GM21529 (cell line): ENCODE results near the gene LSS.
"Not testable (repeated sequence)": the region's sequence is repeated elsewhere in the genome, so short reads cannot be mapped to it uniquely, and the experiment has no call there.

Experiments used
- ATAC-seq: cut with Tn5 transposase; IDR thresholded peaks from one replicate; pipeline ENCODE4 v1.9.1; 2021; ENCODE audit not compliant: unreplicated experiment

LSS gene

DNA sequence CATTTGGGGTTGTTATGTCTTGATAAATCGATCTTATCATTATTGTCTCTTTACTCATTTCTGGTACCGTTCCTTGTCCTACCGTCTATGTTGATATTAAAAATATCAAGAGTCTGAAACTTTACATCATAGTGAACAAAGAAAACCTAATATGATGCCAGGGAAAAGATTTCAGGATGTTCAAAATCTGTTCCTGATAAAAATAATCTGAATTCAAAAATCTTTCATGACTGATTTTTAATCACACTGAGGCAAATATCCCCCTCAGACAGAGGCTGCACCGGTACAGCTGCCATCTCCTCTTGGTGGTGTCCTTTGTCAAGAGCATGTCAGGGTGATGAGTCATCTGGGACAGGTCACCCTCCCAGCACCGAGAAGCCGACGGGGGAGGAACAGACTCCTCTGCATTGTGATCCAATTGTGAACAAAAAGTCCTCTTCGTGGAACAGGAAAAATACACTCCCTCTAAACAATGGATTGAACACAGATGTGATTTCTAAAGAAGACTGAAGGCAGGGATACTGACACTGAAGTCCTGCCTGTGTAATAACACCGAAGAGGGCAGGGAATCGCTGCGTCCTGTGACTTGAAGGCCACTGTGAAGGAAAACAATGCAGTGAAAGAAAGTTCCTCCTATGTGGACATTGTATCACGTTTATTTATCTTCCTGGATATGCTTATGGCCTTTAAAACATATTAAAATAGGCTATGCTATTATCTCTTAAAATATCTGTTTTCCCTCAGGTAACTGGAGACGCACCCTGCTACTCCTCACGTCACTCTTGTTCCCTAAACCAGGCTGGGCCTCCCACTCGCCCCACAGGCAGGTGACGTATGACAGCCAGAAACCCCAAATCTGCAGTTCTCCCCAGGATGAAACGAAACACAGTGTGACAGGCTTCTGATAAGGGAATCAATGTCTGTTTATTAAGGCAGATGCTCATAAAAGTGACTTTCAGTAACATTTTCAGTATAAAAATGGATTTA lies 40.1 kb downstream of the LSS start:
- no peak for ATAC-seq

DNA sequence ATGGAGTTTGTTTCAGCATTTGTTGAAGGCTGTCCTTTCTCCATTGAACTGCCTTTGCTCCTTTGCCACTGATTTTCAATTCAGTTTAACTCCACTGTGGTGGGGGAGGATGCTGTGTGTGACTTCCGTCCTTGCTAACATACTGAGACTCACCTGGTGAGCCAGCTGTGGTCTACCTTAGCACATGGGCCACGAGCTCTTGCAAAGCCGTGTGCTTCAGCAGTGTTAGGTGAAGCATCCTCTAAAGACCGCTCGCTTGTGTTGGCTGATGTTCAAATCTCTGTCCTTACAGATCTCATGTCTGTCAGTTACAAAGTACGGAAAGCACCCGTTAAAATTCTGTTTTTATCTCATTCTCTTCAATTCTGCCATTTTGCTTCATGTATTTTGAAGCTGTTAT lies 40.8 kb downstream of the LSS start:
- ATAC-seq, result no peak

GRCh38 chr21:46187261-46187660 lies 41.3 kb downstream of the LSS start:
- ATAC-seq, result no peak

DNA sequence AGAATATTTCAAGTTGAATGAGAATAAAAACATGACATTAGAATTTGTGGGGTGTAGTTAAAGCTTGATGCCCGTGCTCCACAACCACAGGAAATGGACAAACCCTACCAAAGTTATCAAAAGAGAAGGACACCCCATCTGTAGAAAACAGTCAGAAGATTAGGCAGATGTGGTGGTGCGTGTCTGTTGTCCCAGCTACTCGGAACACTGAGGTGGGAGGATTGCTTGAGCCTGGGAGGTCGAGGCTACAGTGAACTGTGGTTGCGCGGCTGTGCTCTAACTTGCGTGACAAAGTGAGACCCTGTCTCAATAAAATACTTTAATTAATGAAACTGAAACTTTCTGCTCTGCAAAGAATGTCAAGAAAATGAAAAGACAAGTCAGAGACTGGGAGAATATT lies 42.9 kb downstream of the LSS start:
- ATAC-seq, result no peak

- ATAC-seq, result no peak
Measured at GRCh38 chr21:46184625-46185555, 43.7 kb downstream of the LSS start.

GRCh38 chr21:46183910-46184624 lies 44.5 kb downstream of the LSS start, which contains the start of gene SPATC1L:
TSS of gene SPATC1L (minus strand) at chr21:46184459. CDS start at chr21:46182816, 1,643 bp downstream.
- ATAC-seq, result no peak

DNA sequence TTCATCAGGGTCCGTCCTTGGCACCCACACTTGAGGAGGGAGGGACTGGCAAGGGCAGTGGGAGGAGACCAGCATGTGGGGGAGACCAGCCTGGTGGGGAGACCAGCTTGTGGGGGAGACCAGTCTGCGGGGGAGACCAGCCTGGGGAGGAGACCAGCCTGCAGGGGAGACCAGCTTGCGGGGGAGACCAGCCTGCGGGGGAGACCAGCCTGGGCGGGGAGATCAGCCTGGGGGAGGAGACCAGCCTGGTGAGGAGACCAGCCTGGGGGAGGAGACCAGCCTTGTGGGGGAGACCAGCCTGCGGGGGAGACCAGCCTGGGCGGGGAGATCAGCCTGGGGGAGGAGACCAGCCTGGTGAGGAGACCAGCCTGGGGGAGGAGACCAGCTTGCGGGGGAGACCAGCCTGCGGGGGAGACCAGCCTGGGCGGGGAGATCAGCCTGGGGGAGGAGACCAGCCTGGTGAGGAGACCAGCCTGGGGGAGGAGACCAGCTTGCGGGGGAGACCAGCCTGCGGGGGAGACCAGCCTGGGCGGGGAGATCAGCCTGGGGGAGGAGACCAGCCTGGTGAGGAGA lies 45.2 kb downstream of the LSS start:
- not testable (repeated sequence) for ATAC-seq

- no peak for ATAC-seq
Measured at GRCh38 chr21:46182548-46183336, 45.8 kb downstream of the LSS start.

DNA sequence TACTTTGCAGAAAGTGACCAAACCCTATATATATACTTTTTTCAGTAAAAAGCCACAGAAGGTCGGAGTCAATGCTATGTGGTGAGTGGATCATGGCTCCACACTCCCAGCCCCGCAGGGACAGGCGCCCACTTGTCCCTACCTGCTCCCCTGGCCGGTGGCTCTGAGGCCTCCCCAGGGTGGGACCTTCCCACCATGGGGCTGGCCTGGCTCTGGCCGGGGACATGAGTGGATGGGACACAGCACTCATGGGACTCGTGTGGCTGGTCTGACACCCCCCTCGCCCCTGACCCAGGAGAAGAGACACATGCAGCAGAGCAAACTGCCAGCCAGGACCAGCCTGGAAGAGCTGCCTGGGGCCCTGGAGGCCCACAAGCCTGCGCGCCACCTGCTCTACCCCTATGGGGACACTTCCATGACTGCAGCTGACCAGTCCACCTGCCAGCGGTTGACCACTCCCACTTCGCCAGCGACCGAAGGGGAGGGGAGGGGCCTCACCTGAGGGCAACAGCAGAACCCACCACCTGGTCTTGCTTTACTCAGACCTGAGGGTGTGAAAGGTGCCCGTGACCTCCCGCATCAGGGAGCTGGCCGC lies 46.5 kb downstream of the LSS start:
- no peak for ATAC-seq

DNA sequence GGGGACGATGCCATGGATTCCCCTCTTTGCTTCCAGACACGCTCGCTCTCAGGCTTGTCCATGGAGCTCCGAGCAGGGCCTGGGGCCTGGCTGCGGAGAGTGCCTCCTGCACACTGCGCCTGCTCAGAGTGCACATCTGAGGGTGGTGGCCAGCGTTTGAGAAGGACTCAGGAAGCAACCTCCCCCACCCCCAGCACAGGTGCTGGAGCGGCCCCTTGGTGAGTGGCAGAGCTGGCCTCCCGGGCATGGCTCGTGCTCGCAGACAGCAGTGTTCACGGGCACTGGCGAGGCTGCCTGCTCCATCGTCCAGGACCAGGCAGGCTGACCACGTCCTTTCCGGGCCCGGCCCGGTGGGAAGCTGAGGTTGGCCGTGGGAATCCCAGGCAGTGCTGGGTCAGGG lies 47.1 kb downstream of the LSS start:
- no peak for ATAC-seq

- no peak for ATAC-seq
Measured at GRCh38 chr21:46180778-46181391, 47.7 kb downstream of the LSS start.

- no peak for ATAC-seq
Measured at GRCh38 chr21:46180079-46180722, 48.4 kb downstream of the LSS start.

- no peak for ATAC-seq
Measured at GRCh38 chr21:46179708-46180078, 48.9 kb downstream of the LSS start.

GRCh38 chr21:46178961-46179360 lies 49.6 kb downstream of the LSS start:
- ATAC-seq, result no peak

DNA sequence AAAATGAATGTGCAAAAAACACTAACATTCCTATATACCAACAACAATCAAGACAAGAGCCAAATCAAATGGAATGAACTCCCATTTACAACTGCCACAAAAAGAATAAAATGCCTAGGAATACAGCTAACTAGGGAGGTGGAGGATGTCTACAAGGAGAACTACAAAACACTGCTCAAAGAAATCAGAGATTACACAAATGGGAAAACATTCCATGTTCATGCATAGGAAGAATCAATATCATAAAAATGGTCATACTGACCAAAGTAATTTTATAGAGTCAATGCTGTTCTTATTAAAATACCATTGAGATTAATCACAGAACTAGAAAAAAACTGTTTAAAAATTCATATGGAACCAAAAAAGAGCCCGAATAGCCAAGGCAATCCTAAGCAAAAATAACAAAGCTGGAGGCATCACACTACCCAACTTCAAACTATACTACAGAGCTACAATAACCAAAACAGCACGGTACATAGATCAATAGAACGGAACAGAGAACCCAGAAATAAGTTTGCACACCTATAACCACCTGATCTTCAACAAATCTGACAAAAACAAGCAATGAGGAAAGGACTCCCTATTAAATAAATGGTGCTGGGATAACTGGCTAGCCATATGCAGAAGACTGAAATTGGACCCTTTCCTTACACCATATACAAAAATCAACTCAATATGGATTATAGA lies 52.0 kb downstream of the LSS start:
- not testable (repeated sequence) for ATAC-seq

- no peak for ATAC-seq
Measured at GRCh38 chr21:46173573-46173972, 55.0 kb downstream of the LSS start.

DNA sequence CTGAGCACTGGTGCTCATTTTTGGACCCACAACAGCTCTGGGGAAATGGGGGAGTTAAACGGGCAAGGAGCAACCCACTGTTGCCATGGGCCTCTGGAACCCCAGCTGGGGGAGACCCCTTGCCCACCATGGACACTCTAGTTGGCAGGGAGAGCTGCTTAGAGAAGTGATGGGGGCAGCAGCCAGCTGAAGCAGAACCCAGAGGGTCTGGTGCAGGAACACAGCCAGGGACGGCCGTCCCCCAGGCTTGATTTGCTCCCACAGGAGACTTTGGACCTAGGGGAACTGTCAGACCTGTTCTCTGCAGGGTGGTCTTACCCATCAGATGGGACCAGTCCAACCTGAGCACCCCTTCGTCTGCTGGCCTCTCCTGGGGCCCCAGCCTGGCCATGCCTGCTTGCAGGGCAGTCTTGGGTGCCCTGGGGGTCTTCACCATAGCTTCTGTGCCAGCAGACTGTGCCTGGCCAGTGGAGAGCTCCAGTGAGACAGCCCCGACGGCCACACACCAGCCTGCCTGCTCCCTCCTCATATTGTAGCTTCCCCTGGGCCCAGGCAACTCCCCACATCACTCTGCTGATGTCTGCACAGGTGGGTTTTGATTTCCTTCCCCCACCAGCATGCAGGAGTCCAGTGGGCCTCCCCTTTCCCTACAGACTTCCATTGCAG lies 55.6 kb downstream of the LSS start:
- ATAC-seq, result no peak
